ENCODE results near the gene SH3D19. TPM values are rescaled to one million over a fixed set of nuclear protein-coding genes. Genes with fewer than 3 reads are reported as not detected.

The SH3D19 gene
- total RNA-seq, 1 experiment from 2014 or later: 41.7 TPM

GRCh38 chr4:151217326-151217725, 108.1 kb downstream of the SH3D19 start:
- Histone ChIP-seq H3K79me2 (ENCODE audit: low read depth) (no peaks in the 10 kb centered on the region), H3K36me3 (ENCODE audit: low read depth) (no peaks in the 10 kb centered on the region), H3K4me1 (replicated peaks; ENCODE audit: insufficient read depth) (no peaks in the 10 kb centered on the region; the same call in 1 of the 2 replicates), H3F3A (ENCODE audit: insufficient read depth, low read depth) (no peaks in the 10 kb centered on the region), H4K20me1 (ENCODE audit: insufficient read depth) (no peaks in the 10 kb centered on the region), H3K9me3 (ENCODE audit: insufficient read depth, low read depth) (no peaks in the 10 kb centered on the region), H3K9me2 (ENCODE audit: insufficient read depth) (no peaks in the 10 kb centered on the region), H3K27ac (no peak overlapping the region), H3K27me3 (ENCODE audit: insufficient read depth, low read depth) (no peaks in the 10 kb centered on the region), H3K4me2 (no peak overlapping the region), H3K4me3 (no peak overlapping the region), H2AFZ (no peak overlapping the region)
- CTCF ChIA-PET: no interaction called here
- no TSS peak for BruUV-seq (replicated peaks)
- no peak for TF ChIP-seq EZH2 (IDR thresholded peaks at IDR 0.05; ENCODE audit: low read depth)
- TF ChIP-seq, protein P1, sequence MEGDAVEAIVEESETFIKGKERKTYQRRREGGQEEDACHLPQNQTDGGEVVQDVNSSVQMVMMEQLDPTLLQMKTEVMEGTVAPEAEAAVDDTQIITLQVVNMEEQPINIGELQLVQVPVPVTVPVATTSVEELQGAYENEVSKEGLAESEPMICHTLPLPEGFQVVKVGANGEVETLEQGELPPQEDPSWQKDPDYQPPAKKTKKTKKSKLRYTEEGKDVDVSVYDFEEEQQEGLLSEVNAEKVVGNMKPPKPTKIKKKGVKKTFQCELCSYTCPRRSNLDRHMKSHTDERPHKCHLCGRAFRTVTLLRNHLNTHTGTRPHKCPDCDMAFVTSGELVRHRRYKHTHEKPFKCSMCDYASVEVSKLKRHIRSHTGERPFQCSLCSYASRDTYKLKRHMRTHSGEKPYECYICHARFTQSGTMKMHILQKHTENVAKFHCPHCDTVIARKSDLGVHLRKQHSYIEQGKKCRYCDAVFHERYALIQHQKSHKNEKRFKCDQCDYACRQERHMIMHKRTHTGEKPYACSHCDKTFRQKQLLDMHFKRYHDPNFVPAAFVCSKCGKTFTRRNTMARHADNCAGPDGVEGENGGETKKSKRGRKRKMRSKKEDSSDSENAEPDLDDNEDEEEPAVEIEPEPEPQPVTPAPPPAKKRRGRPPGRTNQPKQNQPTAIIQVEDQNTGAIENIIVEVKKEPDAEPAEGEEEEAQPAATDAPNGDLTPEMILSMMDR (conservative IDR thresholded peaks at IDR 0.05): no peak
- no peak for DNase-seq
- intact Hi-C loops (cut with micrococcal nuclease; ENCODE audit: unreplicated experiment): no loop called here
- POLR2A ChIA-PET (ENCODE audit: unreplicated experiment): interaction anchor here (0.7 kb wide), 2 partner anchors 23 to 81 kb away, joined by 3 to 4 read pairs; no protein-coding TSS in a partner anchor

DNA sequence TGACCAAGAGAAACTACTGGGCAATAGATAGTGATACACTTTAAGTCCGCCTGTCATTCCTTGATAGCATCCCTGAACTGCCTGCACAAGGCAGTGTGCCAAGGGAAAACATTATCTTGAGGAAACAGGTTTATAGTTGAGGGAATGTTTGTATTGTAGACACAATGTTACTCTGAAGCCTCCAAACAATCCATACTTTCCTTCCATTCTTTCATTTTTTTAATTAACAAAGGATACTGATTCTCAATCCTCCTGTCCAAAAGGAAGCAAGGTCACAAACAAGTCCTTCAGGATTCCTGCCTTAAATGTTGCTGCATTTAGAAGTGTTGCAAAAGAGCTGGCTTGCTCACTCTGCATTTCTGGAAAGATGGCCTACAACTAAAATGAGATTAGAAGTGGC, 110.1 kb downstream of the SH3D19 start:
- Histone ChIP-seq H4K20me1 (ENCODE audit: insufficient read depth) (no peaks in the 10 kb centered on the region), H3K36me3 (ENCODE audit: low read depth) (no peaks in the 10 kb centered on the region), H3F3A (ENCODE audit: insufficient read depth, low read depth) (no peaks in the 10 kb centered on the region), H3K4me2 (no peak overlapping the region), H3K4me3 (no peak overlapping the region), H3K27me3 (ENCODE audit: insufficient read depth, low read depth) (no peaks in the 10 kb centered on the region), H3K9me2 (ENCODE audit: insufficient read depth) (no peaks in the 10 kb centered on the region), H3K79me2 (ENCODE audit: low read depth) (no peaks in the 10 kb centered on the region), H3K9me3 (ENCODE audit: insufficient read depth, low read depth) (no peaks in the 10 kb centered on the region), H3K27ac (no peak overlapping the region), H3K4me1 (replicated peaks; ENCODE audit: insufficient read depth) (no peaks in the 10 kb centered on the region; the same call in 1 of the 2 replicates), H2AFZ (no peak overlapping the region)
- intact Hi-C loops (cut with micrococcal nuclease; ENCODE audit: unreplicated experiment): no loop called here
- ChIA-PET POLR2A (ENCODE audit: unreplicated experiment) (no interaction called here), CTCF (interaction anchor here (0.9 kb wide), 1 partner anchor 12 kb away, joined by 3 read pairs; no protein-coding TSS in a partner anchor)
- DNase-seq: no peak
- BruUV-seq (replicated peaks): no TSS peak
- no peak for TF ChIP-seq EZH2 (IDR thresholded peaks at IDR 0.05; ENCODE audit: low read depth)
- TF ChIP-seq, protein P1 (conservative IDR thresholded peaks at IDR 0.05): no peak

GRCh38 chr4:151207868-151208267, 117.5 kb downstream of the SH3D19 start:
- no peaks in the 10 kb centered on the region for H4K20me1 ChIP-seq (ENCODE audit: insufficient read depth)
- BruUV-seq (replicated peaks): no TSS peak
- no peak for TF ChIP-seq EZH2 (IDR thresholded peaks at IDR 0.05; ENCODE audit: low read depth)
- TF ChIP-seq, protein P1 (conservative IDR thresholded peaks at IDR 0.05): no peak
- no peaks in the 10 kb centered on the region for H3F3A ChIP-seq (ENCODE audit: insufficient read depth, low read depth)
- no peak overlapping the region for H2AFZ ChIP-seq
- H3K79me2 ChIP-seq (ENCODE audit: low read depth): no peaks in the 10 kb centered on the region
- H3K4me2 ChIP-seq: no peak overlapping the region
- CTCF ChIA-PET: no interaction called here
- no peak overlapping the region for H3K27ac ChIP-seq
- no peaks in the 10 kb centered on the region for H3K27me3 ChIP-seq (ENCODE audit: insufficient read depth, low read depth)
- no peak overlapping the region for H3K4me3 ChIP-seq
- H3K4me1 ChIP-seq (replicated peaks; ENCODE audit: insufficient read depth): no peaks in the 10 kb centered on the region
- intact Hi-C loops (cut with micrococcal nuclease; ENCODE audit: unreplicated experiment): no loop called here
- POLR2A ChIA-PET (ENCODE audit: unreplicated experiment): no interaction called here
- no peaks in the 10 kb centered on the region for H3K9me3 ChIP-seq (ENCODE audit: insufficient read depth, low read depth)
- H3K9me2 ChIP-seq (ENCODE audit: insufficient read depth): no peaks in the 10 kb centered on the region
- H3K36me3 ChIP-seq (ENCODE audit: low read depth): no peaks in the 10 kb centered on the region
- no peak for DNase-seq

All from PC-9 (cell line).